ENCODE data around the gene OR1F1. TPM values are rescaled to one million over a fixed set of nuclear protein-coding genes. Genes with fewer than 3 reads are reported as not detected.
A peak's percentile ranks its signal among the peaks of the same experiment; 100 is the strongest.

OR1F1 gene
- total and polyA plus RNA-seq, 9 of the 15 experiments (the other 6 are each of a cell fraction or from before 2014, with no cell fraction given) = 0.15 to 0.61 (median 0.35) TPM; not detected in 3

DNA sequence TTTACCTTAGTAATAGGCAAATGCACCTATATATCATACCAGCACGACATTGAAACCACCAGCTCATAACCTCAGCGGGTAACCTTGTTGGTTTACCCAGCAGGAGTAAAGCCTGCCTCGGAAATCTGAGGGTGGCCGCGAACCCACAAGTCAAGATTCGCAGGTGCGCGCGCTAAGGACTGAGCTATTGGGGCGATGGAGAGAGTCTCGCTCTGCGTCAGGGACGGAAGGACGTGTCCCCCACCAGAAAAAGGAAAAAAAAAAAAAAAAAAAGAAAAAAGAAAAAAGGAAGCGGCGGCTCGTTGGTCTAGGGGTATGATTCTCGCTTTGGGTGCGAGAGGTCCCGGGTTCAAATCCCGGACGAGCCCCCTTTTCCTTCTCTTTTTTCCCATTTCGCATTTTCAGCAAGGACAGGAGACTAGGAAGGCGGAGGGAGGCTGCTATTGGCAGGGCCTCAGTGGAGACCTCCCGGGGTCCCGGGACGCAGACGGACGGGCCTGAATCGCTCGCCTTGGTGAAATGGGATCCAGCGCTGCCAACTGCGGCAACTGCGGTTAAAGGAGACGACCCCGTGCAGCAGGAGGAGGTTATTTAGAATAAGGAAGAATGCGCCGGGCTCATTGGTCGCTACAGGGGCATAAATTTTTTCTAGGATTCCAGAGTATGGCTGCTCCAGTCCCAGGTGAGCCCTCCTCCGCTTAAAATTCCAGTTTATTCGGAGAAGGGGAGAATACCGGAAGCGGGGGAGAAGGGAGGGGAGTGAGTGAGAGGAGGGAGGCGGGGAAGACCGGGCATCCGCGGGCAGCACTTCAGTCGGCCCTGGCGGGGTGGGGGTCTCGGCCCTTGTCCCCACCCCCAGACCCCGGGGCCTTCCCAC lies at the start of gene OR1F1 (continued):
- TF ChIP-seq, protein P1, sequence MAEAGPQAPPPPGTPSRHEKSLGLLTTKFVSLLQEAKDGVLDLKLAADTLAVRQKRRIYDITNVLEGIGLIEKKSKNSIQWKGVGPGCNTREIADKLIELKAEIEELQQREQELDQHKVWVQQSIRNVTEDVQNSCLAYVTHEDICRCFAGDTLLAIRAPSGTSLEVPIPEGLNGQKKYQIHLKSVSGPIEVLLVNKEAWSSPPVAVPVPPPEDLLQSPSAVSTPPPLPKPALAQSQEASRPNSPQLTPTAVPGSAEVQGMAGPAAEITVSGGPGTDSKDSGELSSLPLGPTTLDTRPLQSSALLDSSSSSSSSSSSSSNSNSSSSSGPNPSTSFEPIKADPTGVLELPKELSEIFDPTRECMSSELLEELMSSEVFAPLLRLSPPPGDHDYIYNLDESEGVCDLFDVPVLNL (CRISPR knock-in tag; IDR thresholded peaks at IDR 0.05; ENCODE audit: low read depth) = no peak
- TF ChIP-seq SPI1 (IDR thresholded peaks at IDR 0.05; ENCODE audit: borderline replicate concordance, low read depth, low read length) (no peak), POLR3A (IDR thresholded peaks at IDR 0.05; ENCODE audit: borderline replicate concordance, extremely low read depth, insufficient read depth, insufficient read length) (peak; percentile 69), SIX5 (IDR thresholded peaks at IDR 0.05; ENCODE audit: borderline replicate concordance in 1 of 2, insufficient read depth in 1 of 2, low read depth in 1 of 2, low read length in 2 of 2) (no peak), ZNF174 (CRISPR knock-in tag; IDR thresholded peaks at IDR 0.05) (no peak), EGR1 (conservative IDR thresholded peaks at IDR 0.05) (peak; percentile 26; the same call in 1 of the 2 replicates), MAFK (IDR thresholded peaks at IDR 0.05; ENCODE audit: low read length) (no peak), HDAC6 (IDR thresholded peaks at IDR 0.05; ENCODE audit: low read depth, low read length) (no peak), RBM17 (IDR thresholded peaks at IDR 0.05; ENCODE audit: borderline replicate concordance, low read depth, low read length) (no peak), ARNT (IDR thresholded peaks at IDR 0.05) (peak in 1 of 2 experiments; percentile 49; a peak in 1 of 4 replicates), KAT8 (IDR thresholded peaks at IDR 0.05; ENCODE audit: low read depth) (no peak), ATF1 (CRISPR knock-in tag; IDR thresholded peaks at IDR 0.05) (no peak), ATF1 (tag; IDR thresholded peaks at IDR 0.05) (peak; percentile 58), CXXC5 (CRISPR knock-in tag; IDR thresholded peaks at IDR 0.05) (peak; percentile 51), ETS2 (tag; IDR thresholded peaks at IDR 0.05; ENCODE audit: borderline replicate concordance, poor library complexity, severe bottlenecking) (no peak), RFX1 (IDR thresholded peaks at IDR 0.05) (no peak), CBFB (CRISPR knock-in tag; IDR thresholded peaks at IDR 0.05) (0 out of 2 replicates have a peak, but pooled peaks have one; percentile 67), ZNF124 (CRISPR knock-in tag; IDR thresholded peaks at IDR 0.05) (no peak), POLR2H (tag; IDR thresholded peaks at IDR 0.05; ENCODE audit: low read depth) (peak; percentile 86), FOXA1 (IDR thresholded peaks at IDR 0.05; ENCODE audit: borderline replicate concordance) (no peak), ZFPM2 (CRISPR knock-in tag; IDR thresholded peaks at IDR 0.05) (no peak)
- TF ChIP-seq, protein P2, sequence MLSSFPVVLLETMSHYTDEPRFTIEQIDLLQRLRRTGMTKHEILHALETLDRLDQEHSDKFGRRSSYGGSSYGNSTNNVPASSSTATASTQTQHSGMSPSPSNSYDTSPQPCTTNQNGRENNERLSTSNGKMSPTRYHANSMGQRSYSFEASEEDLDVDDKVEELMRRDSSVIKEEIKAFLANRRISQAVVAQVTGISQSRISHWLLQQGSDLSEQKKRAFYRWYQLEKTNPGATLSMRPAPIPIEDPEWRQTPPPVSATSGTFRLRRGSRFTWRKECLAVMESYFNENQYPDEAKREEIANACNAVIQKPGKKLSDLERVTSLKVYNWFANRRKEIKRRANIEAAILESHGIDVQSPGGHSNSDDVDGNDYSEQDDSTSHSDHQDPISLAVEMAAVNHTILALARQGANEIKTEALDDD (IDR thresholded peaks at IDR 0.05) = peak; percentile 82
- TF ChIP-seq, protein P3, sequence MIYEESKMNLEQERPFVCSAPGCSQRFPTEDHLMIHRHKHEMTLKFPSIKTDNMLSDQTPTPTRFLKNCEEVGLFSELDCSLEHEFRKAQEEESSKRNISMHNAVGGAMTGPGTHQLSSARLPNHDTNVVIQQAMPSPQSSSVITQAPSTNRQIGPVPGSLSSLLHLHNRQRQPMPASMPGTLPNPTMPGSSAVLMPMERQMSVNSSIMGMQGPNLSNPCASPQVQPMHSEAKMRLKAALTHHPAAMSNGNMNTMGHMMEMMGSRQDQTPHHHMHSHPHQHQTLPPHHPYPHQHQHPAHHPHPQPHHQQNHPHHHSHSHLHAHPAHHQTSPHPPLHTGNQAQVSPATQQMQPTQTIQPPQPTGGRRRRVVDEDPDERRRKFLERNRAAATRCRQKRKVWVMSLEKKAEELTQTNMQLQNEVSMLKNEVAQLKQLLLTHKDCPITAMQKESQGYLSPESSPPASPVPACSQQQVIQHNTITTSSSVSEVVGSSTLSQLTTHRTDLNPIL (CRISPR knock-in tag; IDR thresholded peaks at IDR 0.05) = no peak
- TF ChIP-seq, protein P4, sequence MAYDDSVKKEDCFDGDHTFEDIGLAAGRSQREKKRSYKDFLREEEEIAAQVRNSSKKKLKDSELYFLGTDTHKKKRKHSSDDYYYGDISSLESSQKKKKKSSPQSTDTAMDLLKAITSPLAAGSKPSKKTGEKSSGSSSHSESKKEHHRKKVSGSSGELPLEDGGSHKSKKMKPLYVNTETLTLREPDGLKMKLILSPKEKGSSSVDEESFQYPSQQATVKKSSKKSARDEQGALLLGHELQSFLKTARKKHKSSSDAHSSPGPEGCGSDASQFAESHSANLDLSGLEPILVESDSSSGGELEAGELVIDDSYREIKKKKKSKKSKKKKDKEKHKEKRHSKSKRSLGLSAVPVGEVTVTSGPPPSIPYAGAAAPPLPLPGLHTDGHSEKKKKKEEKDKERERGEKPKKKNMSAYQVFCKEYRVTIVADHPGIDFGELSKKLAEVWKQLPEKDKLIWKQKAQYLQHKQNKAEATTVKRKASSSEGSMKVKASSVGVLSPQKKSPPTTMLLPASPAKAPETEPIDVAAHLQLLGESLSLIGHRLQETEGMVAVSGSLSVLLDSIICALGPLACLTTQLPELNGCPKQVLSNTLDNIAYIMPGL (CRISPR knock-in tag; IDR thresholded peaks at IDR 0.05) = no peak
